HEK293 (cell line): ENCODE measurements around the gene SP8.
A peak's percentile ranks its signal among the peaks of the same experiment; 100 is the strongest.
"Not testable (repeated sequence)": the region's sequence is repeated elsewhere in the genome, so short reads cannot be mapped to it uniquely, and the experiment has no call there.

Source experiments
- CTCF ChIA-PET: fragments of 350-600 bp; formaldehyde crosslinking; extraction: SDS; loops from one replicate; lab custom pipeline; 2021; ENCODE audit warnings: antibody characterized with exemption; lab: Yijun Ruan, JAX
- POLR2A ChIA-PET: fragments of 300-600 bp; formaldehyde crosslinking; extraction: SDS; loops from one replicate; lab custom pipeline; 2020; ENCODE audit warnings: antibody characterized with exemption, inconsistent platforms; lab: Yijun Ruan, JAX
- H3K27ac ChIP-seq: fragments of 200-500 bp; sonication (Bioruptor generic); 2 replicates; pipeline ENCODE4 v1.5.1; 2014; ENCODE audit warnings: low read depth, low read length, control low read depth, inconsistent platforms; ENCODE audit errors: extremely low read depth
- H3K36me3 ChIP-seq, 2 experiments: fragments of 200-500 bp in 1 of 2; sonication (Bioruptor generic) in 1 of 2; 1 replicate in 1 of 2; 2 replicates in 1 of 2; pipeline ENCODE4 v1.5.1; 2014 to 2017; ENCODE audit warnings: inconsistent platforms in 2 of 2, low read length in 2 of 2; ENCODE audit not compliant: control insufficient read depth in 2 of 2, insufficient read depth in 1 of 2
- H3K4me1 ChIP-seq: fragments of 200-500 bp; sonication (Bioruptor generic); 2 replicates; pipeline ENCODE4 v1.5.1; 2014; ENCODE audit warnings: mild to moderate bottlenecking, low read length, inconsistent platforms; ENCODE audit not compliant: control insufficient read depth, insufficient read depth
- H3K4me3 ChIP-seq: 2 replicates; pipeline ENCODE4 v1.5.1; 2011; ENCODE audit warnings: low read depth, mild to moderate bottlenecking, control low read depth, low read length, moderate library complexity
- H3K9me3 ChIP-seq: fragments of 200-500 bp; sonication (Bioruptor generic); 2 replicates; pipeline ENCODE4 v1.5.1; 2014; ENCODE audit warnings: low read depth, low read length, inconsistent platforms; ENCODE audit not compliant: control insufficient read depth, insufficient read depth
- BCL11A ChIP-seq: fragments of 450-650 bp; formaldehyde crosslinking; IDR thresholded peaks from 2 replicates; pipeline ENCODE4 v1.5.1; 2016; ENCODE audit warnings: low read depth, missing biosample characterization, missing genetic modification characterization
- EGR2 ChIP-seq: fragments of 450-650 bp; formaldehyde crosslinking; IDR thresholded peaks from 2 replicates; pipeline ENCODE4 v1.5.1; 2016; ENCODE audit warnings: low read depth, missing biosample characterization, missing genetic modification characterization
- GLI4 ChIP-seq: fragments of 450-650 bp; formaldehyde crosslinking; IDR thresholded peaks from 2 replicates; pipeline ENCODE4 v1.5.1; 2016; ENCODE audit warnings: missing biosample characterization, missing genetic modification characterization
- MYNN ChIP-seq: fragments of 450-650 bp; formaldehyde crosslinking; IDR thresholded peaks from 2 replicates; pipeline ENCODE4 v1.5.1; 2016; ENCODE audit warnings: missing biosample characterization, missing genetic modification characterization, borderline replicate concordance
- OSR2 ChIP-seq: fragments of 450-650 bp; formaldehyde crosslinking; IDR thresholded peaks from 2 replicates; pipeline ENCODE4 v1.5.1; 2016; ENCODE audit warnings: missing biosample characterization, missing genetic modification characterization
- PBX3 ChIP-seq: sonication (generic); formaldehyde crosslinking; IDR thresholded peaks from 2 replicates; pipeline ENCODE4 v1.8.1; 2022; ENCODE audit warnings: mild to moderate bottlenecking, moderate library complexity, missing genetic modification reagents
- WT1 ChIP-seq: fragments of 450-650 bp; formaldehyde crosslinking; IDR thresholded peaks from 2 replicates; pipeline ENCODE4 v1.5.1; 2016; ENCODE audit warnings: missing biosample characterization, missing genetic modification characterization
- ZBTB11 ChIP-seq: fragments of 450-650 bp; formaldehyde crosslinking; conservative IDR thresholded peaks from 2 replicates; pipeline ENCODE4 v1.5.1; 2016; ENCODE audit warnings: low read depth, missing biosample characterization, missing genetic modification characterization
- ZBTB17 ChIP-seq: fragments of 450-650 bp; formaldehyde crosslinking; IDR thresholded peaks from 2 replicates; pipeline ENCODE4 v1.5.1; 2016; ENCODE audit warnings: missing biosample characterization, missing genetic modification characterization
- ZBTB26 ChIP-seq: fragments of 450-650 bp; formaldehyde crosslinking; optimal IDR thresholded peaks from 2 replicates; pipeline ENCODE3; 2016; ENCODE audit warnings: missing biosample characterization, mild to moderate bottlenecking, missing genetic modification characterization
- ZFP69B ChIP-seq: fragments of 450-650 bp; formaldehyde crosslinking; IDR thresholded peaks from 2 replicates; pipeline ENCODE4 v1.5.1; 2016; ENCODE audit warnings: missing biosample characterization, missing genetic modification characterization
- ZNF114 ChIP-seq: fragments of 450-650 bp; formaldehyde crosslinking; IDR thresholded peaks from 2 replicates; pipeline ENCODE4 v1.5.0; 2017; ENCODE audit warnings: missing biosample characterization, missing genetic modification characterization
- ZNF146 ChIP-seq: fragments of 450-650 bp; formaldehyde crosslinking; IDR thresholded peaks from 2 replicates; pipeline ENCODE4 v1.5.1; 2016; ENCODE audit warnings: missing biosample characterization, missing genetic modification characterization
- ZNF341 ChIP-seq: fragments of 450-650 bp; formaldehyde crosslinking; IDR thresholded peaks from 2 replicates; pipeline ENCODE4; 2016; ENCODE audit warnings: low read depth, missing biosample characterization, missing genetic modification characterization
- ZNF423 ChIP-seq: fragments of 450-650 bp; formaldehyde crosslinking; IDR thresholded peaks from 2 replicates; pipeline ENCODE4 v1.5.1; 2016; ENCODE audit warnings: missing biosample characterization, missing genetic modification characterization
- ZNF510 ChIP-seq: fragments of 450-650 bp; formaldehyde crosslinking; IDR thresholded peaks from 2 replicates; pipeline ENCODE4 v1.5.1; 2018; ENCODE audit warnings: mild to moderate bottlenecking, missing genetic modification characterization, missing biosample characterization; ENCODE audit not compliant: insufficient replicate concordance
- ZNF580 ChIP-seq: fragments of 450-650 bp; formaldehyde crosslinking; IDR thresholded peaks from 2 replicates; pipeline ENCODE4 v1.5.1; 2016; ENCODE audit warnings: missing biosample characterization, missing genetic modification characterization
- ZNF624 ChIP-seq: fragments of 450-650 bp; formaldehyde crosslinking; IDR thresholded peaks from 2 replicates; pipeline ENCODE4 v1.5.1; 2017; ENCODE audit warnings: missing biosample characterization, missing genetic modification characterization
- ZNF626 ChIP-seq: fragments of 450-650 bp; sonication (Bioruptor Pico); formaldehyde crosslinking; IDR thresholded peaks from 2 replicates; pipeline ENCODE4 v1.5.1; 2018; ENCODE audit warnings: missing biosample characterization, missing genetic modification characterization, inconsistent platforms
- ZNF670 ChIP-seq: fragments of 450-650 bp; formaldehyde crosslinking; IDR thresholded peaks from 2 replicates; pipeline ENCODE4 v1.5.1; 2016; ENCODE audit warnings: missing biosample characterization, missing genetic modification characterization, low read depth
- ZNF692 ChIP-seq: fragments of 450-650 bp; formaldehyde crosslinking; IDR thresholded peaks from 2 replicates; pipeline ENCODE4 v1.5.1; 2016; ENCODE audit warnings: missing biosample characterization, missing genetic modification characterization
- ZNF747 ChIP-seq: fragments of 450-650 bp; formaldehyde crosslinking; IDR thresholded peaks from 2 replicates; pipeline ENCODE4 v1.5.1; 2016; ENCODE audit warnings: missing biosample characterization, missing genetic modification characterization
- ZSCAN18 ChIP-seq: fragments of 450-650 bp; formaldehyde crosslinking; IDR thresholded peaks from 2 replicates; pipeline ENCODE4 v1.5.1; 2016; ENCODE audit warnings: missing biosample characterization, missing genetic modification characterization
- ZXDB ChIP-seq: fragments of 450-650 bp; formaldehyde crosslinking; IDR thresholded peaks from 2 replicates; pipeline ENCODE4 v1.5.1; 2016; ENCODE audit warnings: missing biosample characterization, missing genetic modification characterization

The SP8 gene

GRCh38 chr7:20821390-20821789 is 34.7 kb upstream of the SP8 start:
- CTCF ChIA-PET, H3K4me1 ChIP-seq, POLR2A ChIA-PET, H3K36me3 ChIP-seq, H3K4me3 ChIP-seq, H3K27ac ChIP-seq, H3K9me3 ChIP-seq: not testable (repeated sequence)
- TF ChIP-seq ZNF580 (tag by site-specific recombination), result peak; percentile 46; the same call in 1 of the 2 replicates
- peak; percentile 79 for TF ChIP-seq ZNF146 (tag by site-specific recombination)

- H3K36me3 ChIP-seq, result no peaks in the 10 kb centered on the region; a peak in 1 of 3 replicates
- H3K4me1 ChIP-seq, result no peaks in the 10 kb centered on the region
- no peak overlapping the region for H3K4me3 ChIP-seq
- TF ChIP-seq ZFP69B (tag by site-specific recombination), result no peak
- TF ChIP-seq WT1 (tag by site-specific recombination), result no peak
- no peak for TF ChIP-seq ZNF692 (tag by site-specific recombination)
- TF ChIP-seq OSR2 (tag by site-specific recombination), result no peak
- TF ChIP-seq ZNF423 (tag by site-specific recombination), result no peak
- TF ChIP-seq BCL11A, result no peak
- no peak for TF ChIP-seq ZBTB17
- no peak for TF ChIP-seq ZNF670 (tag by site-specific recombination)
- TF ChIP-seq ZXDB, result no peak
- TF ChIP-seq GLI4 (tag by site-specific recombination), result no peak
- TF ChIP-seq ZNF510 (tag by site-specific recombination), result no peak
- TF ChIP-seq ZBTB26, result no peak
- no peak for TF ChIP-seq EGR2 (tag by site-specific recombination)
- TF ChIP-seq ZNF341 (tag by site-specific recombination), result no peak
- no peaks in the 10 kb centered on the region for H3K9me3 ChIP-seq
- CTCF ChIA-PET, result interaction anchor here (0.6 to 0.7 kb wide), 2 partner anchors 18 to 270 kb away, joined by 3 to 4 read pairs; no protein-coding TSS in a partner anchor
- POLR2A ChIA-PET, result interaction anchor here (1.2 kb wide), 1 partner anchor 19 kb away, joined by 6 read pairs; no protein-coding TSS in a partner anchor
- H3K27ac ChIP-seq, result no peak overlapping the region
These were observed 29.8 kb upstream of the SP8 start for GRCh38 chr7:20816372-20816959.

GRCh38 chr7:20804345-20804744 is 17.7 kb upstream of the SP8 start:
- ChIA-PET CTCF (no interaction called here), POLR2A (no interaction called here)
- Histone ChIP-seq H3K36me3 (no peaks in the 10 kb centered on the region), H3K4me3 (no peak overlapping the region), H3K4me1 (no peaks in the 10 kb centered on the region), H3K9me3 (no peaks in the 10 kb centered on the region), H3K27ac (no peak overlapping the region)
- TF ChIP-seq ZNF114 (no peak), PBX3 (CRISPR knock-in tag) (no peak), ZSCAN18 (tag by site-specific recombination) (no peak), ZBTB11 (no peak), ZXDB (no peak), ZNF747 (tag by site-specific recombination) (no peak), MYNN (tag by site-specific recombination) (no peak), ZNF626 (tag by site-specific recombination) (no peak), ZNF624 (tag by site-specific recombination) (no peak)
